NCI-H1092 (cell line): ENCODE data around the gene XXYLT1.

Experiments
- DNase-seq: peaks from one replicate; lab custom pipeline; 2025; lab: John Stamatoyannopoulos, UW

XXYLT1 gene

GRCh38 chr3:195151402-195151801 is 119.6 kb downstream of the XXYLT1 start:
- no peak for DNase-seq

- peak; percentile 62 for DNase-seq
Measured at GRCh38 chr3:195150181-195151118, 120.5 kb downstream of the XXYLT1 start.

GRCh38 chr3:195149292-195150030 is 121.5 kb downstream of the XXYLT1 start:
- no peak for DNase-seq

- no peak for DNase-seq
Measured at GRCh38 chr3:195148549-195148948, 122.4 kb downstream of the XXYLT1 start.

GRCh38 chr3:195147649-195148080 is 123.3 kb downstream of the XXYLT1 start:
- no peak for DNase-seq

- no peak for DNase-seq
Measured at GRCh38 chr3:195146131-195146530, 124.8 kb downstream of the XXYLT1 start.

- no peak for DNase-seq
Measured at GRCh38 chr3:195145579-195145978, 125.4 kb downstream of the XXYLT1 start.

GRCh38 chr3:195143221-195143620 is 127.7 kb downstream of the XXYLT1 start:
- DNase-seq = no peak

GRCh38 chr3:195142519-195142918 is 128.4 kb downstream of the XXYLT1 start:
- DNase-seq = no peak

- no peak for DNase-seq
Measured at GRCh38 chr3:195140816-195141793, 129.9 kb downstream of the XXYLT1 start.

- no peak for DNase-seq
Measured at GRCh38 chr3:195140410-195140809, 130.5 kb downstream of the XXYLT1 start.

GRCh38 chr3:195139876-195140240 is 131.1 kb downstream of the XXYLT1 start:
- DNase-seq = no peak

- no peak for DNase-seq
Measured at GRCh38 chr3:195139091-195139875, 131.7 kb downstream of the XXYLT1 start.

- no peak for DNase-seq
Measured at GRCh38 chr3:195137638-195138588, 133.0 kb downstream of the XXYLT1 start.

- DNase-seq = no peak
Measured at GRCh38 chr3:195135917-195136316, 135.0 kb downstream of the XXYLT1 start.

GRCh38 chr3:195134431-195134830 is 136.5 kb downstream of the XXYLT1 start:
- DNase-seq = no peak

- peak; percentile 77 for DNase-seq
Measured at GRCh38 chr3:195133462-195133861, 137.5 kb downstream of the XXYLT1 start.

- DNase-seq = no peak
Measured at GRCh38 chr3:195133013-195133412, 137.9 kb downstream of the XXYLT1 start.

- no peak for DNase-seq
Measured at GRCh38 chr3:195131176-195131575, 139.8 kb downstream of the XXYLT1 start.
